Stimulated activated CD4-positive, alpha-beta T cell treated with anti-CD3 and anti-CD28 coated beads, Interleukin-1b, Interleukin-23, amount 100 ng/mL, for 4 hours (primary cell): ENCODE data around the gene SH3RF1.
"Not testable (repeated sequence)": the region's sequence is repeated elsewhere in the genome, so short reads cannot be mapped to it uniquely, and the experiment has no call there.

Source experiments
- DNase-seq, 2 donors: peaks; one replicate each; pipeline ENCODE4 v3.0.0-alpha.2; 2020; ENCODE audit warnings: low read depth in 2 of 2

The SH3RF1 gene

GRCh38 chr4:169225812-169226211 lies 44.9 kb downstream of the SH3RF1 start:
- no peak for DNase-seq

- no peak for DNase-seq
Observed at GRCh38 chr4:169225058-169225751, 45.6 kb downstream of the SH3RF1 start.

- no peak for DNase-seq
Observed at GRCh38 chr4:169222761-169223160, 48.0 kb downstream of the SH3RF1 start.

GRCh38 chr4:169221662-169222061 lies 49.1 kb downstream of the SH3RF1 start:
- DNase-seq: no peak

- DNase-seq: no peak
Observed at GRCh38 chr4:169220854-169221411, 49.8 kb downstream of the SH3RF1 start.

- DNase-seq: no peak
Observed at GRCh38 chr4:169220447-169220846, 50.3 kb downstream of the SH3RF1 start.

- no peak for DNase-seq
Observed at GRCh38 chr4:169219440-169219839, 51.3 kb downstream of the SH3RF1 start.

GRCh38 chr4:169215656-169216055 lies 55.1 kb downstream of the SH3RF1 start:
- DNase-seq: no peak

GRCh38 chr4:169212981-169213380 lies 57.8 kb downstream of the SH3RF1 start:
- DNase-seq: no peak

- DNase-seq: no peak
Observed at GRCh38 chr4:169210504-169211118, 60.1 kb downstream of the SH3RF1 start.

- DNase-seq: no peak
Observed at GRCh38 chr4:169209388-169209883, 61.3 kb downstream of the SH3RF1 start.

- no peak for DNase-seq
Observed at GRCh38 chr4:169208516-169208915, 62.2 kb downstream of the SH3RF1 start.

GRCh38 chr4:169208090-169208455 lies 62.7 kb downstream of the SH3RF1 start:
- no peak for DNase-seq

- no peak for DNase-seq
Observed at GRCh38 chr4:169207436-169208089, 63.2 kb downstream of the SH3RF1 start.

- DNase-seq: no peak
Observed at GRCh38 chr4:169205744-169206080, 65.0 kb downstream of the SH3RF1 start.

GRCh38 chr4:169205075-169205743 lies 65.5 kb downstream of the SH3RF1 start:
- no peak for DNase-seq

GRCh38 chr4:169203891-169204290 lies 66.9 kb downstream of the SH3RF1 start:
- DNase-seq: no peak

GRCh38 chr4:169203278-169203677 lies 67.5 kb downstream of the SH3RF1 start:
- DNase-seq: not testable (repeated sequence)

GRCh38 chr4:169202878-169203277 lies 67.9 kb downstream of the SH3RF1 start:
- DNase-seq: no peak

- no peak for DNase-seq
Observed at GRCh38 chr4:169202145-169202699, 68.5 kb downstream of the SH3RF1 start.

GRCh38 chr4:169201222-169202144 lies 69.3 kb downstream of the SH3RF1 start:
- no peak for DNase-seq
